ENCODE data around the gene ZNF766. TPM values are rescaled to one million over a fixed set of nuclear protein-coding genes. Genes with fewer than 3 reads are reported as not detected.

Gene ZNF766
- polyA plus RNA-seq, 3 donors: 4.0 to 15.0 (median 8.8) TPM

GRCh38 chr19:52237197-52237596 is 32.2 kb upstream of the ZNF766 start:
- no peaks in the 10 kb centered on the region for H3K9me3 Mint-ChIP-seq
- H4K20me1 ChIP-seq (ENCODE audit: insufficient read depth, low read length): no peaks in the 10 kb centered on the region
- WGBS (ENCODE audit: insufficient coverage): no CpG with 5 or more reads among the region's 2 CpGs
- no peak overlapping the region for H3K4me3 ChIP-seq (replicated peaks in 1 of 3; ENCODE audit: low read depth in 2 of 3, low read length in 3 of 3)
- intact Hi-C loops (cut with micrococcal nuclease): no loop called here
- no peaks in the 10 kb centered on the region for H3K36me3 Mint-ChIP-seq
- no peaks in the 10 kb centered on the region for H3K79me2 ChIP-seq (ENCODE audit: insufficient read depth, low read length)
- H3K4me1 ChIP-seq (ENCODE audit: control insufficient read depth in 1 of 2, insufficient read depth in 2 of 2, low read length in 2 of 2): no peaks in the 10 kb centered on the region
- no peak for DNase-seq
- no peak overlapping the region for H3K27ac ChIP-seq (ENCODE audit: low read depth in 1 of 2, low read length in 2 of 2)
- H3K27me3 ChIP-seq (ENCODE audit: control insufficient read depth in 2 of 2, insufficient read depth in 2 of 2, low read length in 2 of 2): no peaks in the 10 kb centered on the region
- TF ChIP-seq CTCF (IDR thresholded peaks at IDR 0.05): no peak
- H3K4me1 Mint-ChIP-seq: no peaks in the 10 kb centered on the region
- H2AFZ ChIP-seq (ENCODE audit: insufficient read depth, low read depth, low read length, poor library complexity, severe bottlenecking): no peak overlapping the region
- H3K9me3 ChIP-seq (replicated peaks in 1 of 2; ENCODE audit: control insufficient read depth in 1 of 2, insufficient read depth in 1 of 2, low read length in 2 of 2): no peaks in the 10 kb centered on the region
- no peak overlapping the region for H3K27ac Mint-ChIP-seq
- no peak overlapping the region for H3K4me2 ChIP-seq (replicated peaks; ENCODE audit: extremely low read depth, low read length, poor library complexity, severe bottlenecking)
- H3K36me3 ChIP-seq (replicated peaks in 1 of 2; ENCODE audit: control insufficient read depth in 1 of 2, insufficient read depth in 2 of 2, low read length in 2 of 2): no peaks in the 10 kb centered on the region
- H3K9ac ChIP-seq (ENCODE audit: insufficient read depth, low read length, poor library complexity, severe bottlenecking): no peak overlapping the region
- H3K27me3 Mint-ChIP-seq (ENCODE audit: low read depth in 3 of 3): peaks cover 2 to 6% (median 4%) of the 10 kb centered on the region in 3 donors
- no peak overlapping the region for H3K4me3 Mint-ChIP-seq

GRCh38 chr19:52237771-52238400 is 31.5 kb upstream of the ZNF766 start:
- no peak overlapping the region for H3K27ac ChIP-seq (ENCODE audit: low read depth in 1 of 2, low read length in 2 of 2)
- no peaks in the 10 kb centered on the region for H3K9me3 Mint-ChIP-seq
- H3K27ac Mint-ChIP-seq: no peak overlapping the region
- H3K27me3 ChIP-seq (ENCODE audit: control insufficient read depth in 2 of 2, insufficient read depth in 2 of 2, low read length in 2 of 2): no peaks in the 10 kb centered on the region
- no peak overlapping the region for H2AFZ ChIP-seq (ENCODE audit: insufficient read depth, low read depth, low read length, poor library complexity, severe bottlenecking)
- H3K9ac ChIP-seq (ENCODE audit: insufficient read depth, low read length, poor library complexity, severe bottlenecking): no peak overlapping the region
- no peaks in the 10 kb centered on the region for H3K79me2 ChIP-seq (ENCODE audit: insufficient read depth, low read length)
- H4K20me1 ChIP-seq (ENCODE audit: insufficient read depth, low read length): no peaks in the 10 kb centered on the region
- WGBS (ENCODE audit: insufficient coverage): 0% methylated on average over 2 of the region's 8 CpGs
- no peaks in the 10 kb centered on the region for H3K4me1 Mint-ChIP-seq
- no peak overlapping the region for H3K4me3 Mint-ChIP-seq
- no peaks in the 10 kb centered on the region for H3K9me3 ChIP-seq (replicated peaks in 1 of 2; ENCODE audit: control insufficient read depth in 1 of 2, insufficient read depth in 1 of 2, low read length in 2 of 2)
- TF ChIP-seq CTCF (IDR thresholded peaks at IDR 0.05): peak; percentile 90
- H3K36me3 ChIP-seq (replicated peaks in 1 of 2; ENCODE audit: control insufficient read depth in 1 of 2, insufficient read depth in 2 of 2, low read length in 2 of 2): no peaks in the 10 kb centered on the region
- H3K4me1 ChIP-seq (ENCODE audit: control insufficient read depth in 1 of 2, insufficient read depth in 2 of 2, low read length in 2 of 2): no peaks in the 10 kb centered on the region
- H3K4me2 ChIP-seq (replicated peaks; ENCODE audit: extremely low read depth, low read length, poor library complexity, severe bottlenecking): no peak overlapping the region
- peak; percentile 34 to 52 (median 52) for DNase-seq
- no peak overlapping the region for H3K4me3 ChIP-seq (replicated peaks in 1 of 3; ENCODE audit: low read depth in 2 of 3, low read length in 3 of 3)
- H3K36me3 Mint-ChIP-seq: no peaks in the 10 kb centered on the region
- intact Hi-C loops (cut with micrococcal nuclease): loop anchor here in 1 of 2 donors (2.0 kb wide), 1 partner anchor 99 kb away; the partner anchor contains the start of gene ZNF616
- peaks cover 2 to 6% (median 4%) of the 10 kb centered on the region in 3 donors for H3K27me3 Mint-ChIP-seq (ENCODE audit: low read depth in 3 of 3)
